Esophagus muscularis mucosa (tissue), 4 donors: ENCODE results near the gene ME1. TPM values are rescaled to one million over a fixed set of nuclear protein-coding genes. Genes with fewer than 3 reads are reported as not detected.

ENCODE experiments used
- DNase-seq: peaks from one replicate; pipeline ENCODE4 v3.0.0-alpha.2; 2017; ENCODE audit errors: extremely low spot score
- H3K27ac ChIP-seq, 4 donors: fragments of 200-600 bp; sonication (generic); replicated peaks in 1 of 4; 1 replicate in 3 of 4; 2 replicates in 1 of 4; pipeline ENCODE4 v1.5.1; 2016 to 2019; ENCODE audit warnings: mild to moderate bottlenecking in 1 of 4
- H3K27me3 ChIP-seq, 4 donors: fragments of 200-600 bp; sonication (generic); one replicate each; pipeline versions ENCODE4 v1.5.1 to v1.6.0; 2016 to 2019
- H3K36me3 ChIP-seq, 4 donors: fragments of 200-600 bp; sonication (generic); one replicate each; pipeline ENCODE4 v1.5.1; 2016 to 2019
- H3K4me1 ChIP-seq, 4 donors: fragments of 200-600 bp; sonication (generic); one replicate each; pipeline ENCODE4 v1.5.1; 2016 to 2019
- H3K4me3 ChIP-seq, 4 donors: fragments of 200-600 bp; sonication (generic); 1 replicate in 2 of 4; 2 replicates in 2 of 4; pipeline ENCODE4 v1.5.1; 2016 to 2019; ENCODE audit warnings: mild to moderate bottlenecking in 4 of 4, moderate library complexity in 1 of 4
- H3K9me3 ChIP-seq, 4 donors: fragments of 200-600 bp; sonication (generic); 1 replicate in 3 of 4; 2 replicates in 1 of 4; pipeline ENCODE4 v1.5.1; 2016 to 2019
- CTCF ChIP-seq, 3 experiments: fragments of 200-600 bp in 2 of 3; fragments of 450-650 bp in 1 of 3; sonication (generic) in 2 of 3; IDR thresholded peaks; one replicate each; pipeline ENCODE4 v1.5.1; 2017 to 2019; ENCODE audit warnings: antibody characterized with exemption in 3 of 3, mild to moderate bottlenecking in 2 of 3, moderate library complexity in 1 of 3
- EP300 ChIP-seq: sonication (generic); formaldehyde crosslinking; IDR thresholded peaks from one replicate; pipeline ENCODE4 v1.6.1; 2017; ENCODE audit warnings: antibody characterized with exemption
- POLR2A ChIP-seq: fragments of 450-650 bp; IDR thresholded peaks from one replicate; pipeline ENCODE4 v1.6.1; 2017; ENCODE audit warnings: antibody characterized with exemption, moderate library complexity, mild to moderate bottlenecking, low read depth
- POLR2AphosphoS5 ChIP-seq, 2 donors: sonication (generic); formaldehyde crosslinking; IDR thresholded peaks; one replicate each; pipeline ENCODE4 v1.6.1; 2017; ENCODE audit warnings: antibody characterized with exemption in 2 of 2
- WGBS: methylation state at CpG from one replicate; pipeline ENCODE4 v1.1.5; 2018; 5-methylcytosine and 5-hydroxymethylcytosine counted together
- intact Hi-C: fragments of 100-400 bp; cut with DNase I; formaldehyde crosslinking; loops from one replicate; pipeline ENCODE4 v1.15.1; 2023
- total RNA-seq, 4 donors: library from RNA; depleted of rRNA; stranded (reverse); fragments of >200 nt; gene quantifications; one replicate each; pipeline versions ENCODE4 v1.1.0 to v1.2.1, GENCODE V29; 2016

Gene ME1
- total RNA-seq, 4 donors from 2014 or later, result 15.6 to 25.7 (median 19.3) TPM

- H3K4me3 ChIP-seq, result no peak overlapping the region
- no peak for DNase-seq
- intact Hi-C loops, result loop anchor here (2.0 to 5.0 kb wide), 2 partner anchors 195 to 291 kb away; partner anchors contain the start of gene PRSS35
- no peaks in the 10 kb centered on the region for H3K27me3 ChIP-seq
- TF ChIP-seq POLR2A (no peak), EP300 (no peak), CTCF (IDR thresholded peaks at IDR 0.05) (peak; percentile 44 to 55 (median 53))
- H3K4me1 ChIP-seq, result peaks cover 0 to 5% (median 0%) of the 10 kb centered on the region in 4 donors
- 57% methylated on average over 3 of the region's 3 CpGs for WGBS
- peaks cover 0 to 4% (median 0%) of the 10 kb centered on the region in 4 donors for H3K36me3 ChIP-seq
- H3K27ac ChIP-seq, result no peak overlapping the region
- H3K9me3 ChIP-seq, result no peaks in the 10 kb centered on the region
Observed at GRCh38 chr6:83221889-83222479, 208.9 kb downstream of the ME1 start.

DNA sequence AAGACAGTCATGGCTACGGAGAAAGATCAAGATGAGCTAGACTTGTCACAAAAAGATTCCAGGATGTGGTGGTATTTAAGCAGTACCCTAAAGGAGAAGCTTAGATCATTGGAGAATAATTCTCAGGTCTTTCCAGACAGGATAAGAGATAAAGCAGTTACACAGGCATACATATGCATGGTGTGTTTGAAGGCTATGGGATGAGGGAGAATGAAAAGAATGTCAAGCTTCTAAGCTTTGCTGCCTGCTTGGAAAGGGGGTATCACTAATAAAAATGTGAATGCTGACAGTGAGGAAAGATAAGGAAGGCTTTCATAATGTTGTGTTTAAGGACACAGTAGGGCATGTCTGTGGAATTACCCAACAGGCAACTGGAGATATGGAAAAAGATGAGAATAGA is 209.6 kb downstream of the ME1 start:
- Histone ChIP-seq H3K27me3 (no peaks in the 10 kb centered on the region), H3K9me3 (no peaks in the 10 kb centered on the region), H3K27ac (no peak overlapping the region), H3K4me1 (peaks cover 0 to 5% (median 0%) of the 10 kb centered on the region in 4 donors), H3K36me3 (peaks cover 0 to 4% (median 0%) of the 10 kb centered on the region in 4 donors), H3K4me3 (no peak overlapping the region)
- intact Hi-C loops, result loop anchor here (2.0 to 5.0 kb wide), 2 partner anchors 196 to 292 kb away; partner anchors contain the start of gene PRSS35
- 95% methylated on average over 1 of the region's 1 CpG for WGBS
- no peak for TF ChIP-seq CTCF (IDR thresholded peaks at IDR 0.05)
- TF ChIP-seq POLR2A, result no peak
- TF ChIP-seq POLR2AphosphoS5 (IDR thresholded peaks at IDR 0.05), result no peak
- TF ChIP-seq EP300, result no peak
- no peak for DNase-seq

- TF ChIP-seq CTCF (IDR thresholded peaks at IDR 0.05) (no peak), POLR2AphosphoS5 (IDR thresholded peaks at IDR 0.05) (no peak), POLR2A (no peak), EP300 (no peak)
- no peak for DNase-seq
- Histone ChIP-seq H3K4me3 (no peak overlapping the region), H3K27me3 (no peaks in the 10 kb centered on the region), H3K4me1 (peaks cover 0 to under 1% (median 0%) of the 10 kb centered on the region in 4 donors), H3K27ac (no peak overlapping the region), H3K9me3 (no peaks in the 10 kb centered on the region), H3K36me3 (peaks cover 0 to 4% (median 0%) of the 10 kb centered on the region in 4 donors)
- intact Hi-C loops, result loop anchor here (2.0 to 5.0 kb wide), 2 partner anchors 197 to 293 kb away; partner anchors contain the start of gene PRSS35
Observed at GRCh38 chr6:83220121-83220520, 210.7 kb downstream of the ME1 start.

- no peaks in the 10 kb centered on the region for H3K4me1 ChIP-seq
- intact Hi-C loops, result loop anchor here (5.0 kb wide), 1 partner anchor 151 kb away; the partner anchor contains the start of genes DOP1A and UBE3D
- H3K4me3 ChIP-seq, result no peak overlapping the region
- WGBS, result 49% methylated on average over 3 of the region's 3 CpGs
- no peak for DNase-seq
- H3K27me3 ChIP-seq, result no peaks in the 10 kb centered on the region
- H3K36me3 ChIP-seq, result peaks cover 0 to 4% (median 0%) of the 10 kb centered on the region in 4 donors
- H3K9me3 ChIP-seq, result no peaks in the 10 kb centered on the region
- H3K27ac ChIP-seq, result no peak overlapping the region
- no peak for TF ChIP-seq POLR2A
- TF ChIP-seq EP300, result no peak
- no peak for TF ChIP-seq POLR2AphosphoS5 (IDR thresholded peaks at IDR 0.05)
- no peak for TF ChIP-seq CTCF (IDR thresholded peaks at IDR 0.05)
Observed at GRCh38 chr6:83218646-83219045, 212.2 kb downstream of the ME1 start.
